Colonic mucosa (tissue), 4 donors: ENCODE data around the gene MINK1. TPM values are rescaled to one million over a fixed set of nuclear protein-coding genes. Genes with fewer than 3 reads are reported as not detected.
"Not testable (repeated sequence)": the region's sequence is repeated elsewhere in the genome, so short reads cannot be mapped to it uniquely, and the experiment has no call there.

Experiments
- DNase-seq: peaks from one replicate; pipeline ENCODE4 v3.0.0-alpha.2; 2020
- H3K27ac ChIP-seq: fragments of 200-600 bp; one replicate; pipeline ENCODE4 v1.8.0; 2021
- H3K27me3 ChIP-seq: fragments of 200-600 bp; one replicate; pipeline ENCODE4 v1.8.0; 2021
- H3K36me3 ChIP-seq: fragments of 200-600 bp; one replicate; pipeline ENCODE4 v1.8.0; 2021
- H3K4me1 ChIP-seq: fragments of 200-600 bp; one replicate; pipeline ENCODE4 v1.8.0; 2021; ENCODE audit warnings: mild to moderate bottlenecking
- H3K4me3 ChIP-seq: fragments of 200-600 bp; one replicate; pipeline ENCODE4 v1.8.0; 2021
- H3K9ac ChIP-seq, 2 donors: one replicate each; pipeline ENCODE4 v1.7.0; 2013; ENCODE audit warnings: control low read depth in 2 of 2, low read depth in 2 of 2, low read length in 2 of 2
- H3K9me3 ChIP-seq: fragments of 200-600 bp; one replicate; pipeline ENCODE4 v1.8.0; 2021
- CTCF ChIP-seq: fragments of 200-600 bp; IDR thresholded peaks from one replicate; pipeline ENCODE4 v1.8.0; 2022; ENCODE audit warnings: antibody characterized with exemption, mild to moderate bottlenecking
- intact Hi-C: fragments of 100-400 bp; cut with DNase I; formaldehyde crosslinking; loops from one replicate; pipeline ENCODE4 v1.14.1; 2022
- total RNA-seq, 2 donors: library from RNA; stranded (reverse); fragmentation: NEBNext Ultra II Directional in 1 of 2; extraction: Animal tissue kit (Norgen Biotek cat#: 25700) in 1 of 2; gene quantifications; one replicate each; pipeline ENCODE4 v1.2.1, GENCODE V29; 2021
- donor health status: healthy.
- donor health status: DM: no; HTN: no; CAD: no.
- donor health status: DM: no; HTN: no; CAD: no.

The MINK1 gene
- total RNA-seq, 2 donors from 2014 or later = 172 to 215 TPM

- intact Hi-C loops = no loop called here
- no peak overlapping the region for H3K27ac ChIP-seq
- H3K4me1 ChIP-seq = peaks cover 11% of the 10 kb centered on the region
- H3K9me3 ChIP-seq = no peaks in the 10 kb centered on the region
- H3K4me3 ChIP-seq = no peak overlapping the region
- H3K36me3 ChIP-seq = no peaks in the 10 kb centered on the region
- no peak for TF ChIP-seq CTCF
- no peak for DNase-seq
- H3K27me3 ChIP-seq = no peaks in the 10 kb centered on the region
- no peak overlapping the region for H3K9ac ChIP-seq
These were observed 23.8 kb downstream of the MINK1 start for GRCh38 chr17:4856937-4857314.

DNA sequence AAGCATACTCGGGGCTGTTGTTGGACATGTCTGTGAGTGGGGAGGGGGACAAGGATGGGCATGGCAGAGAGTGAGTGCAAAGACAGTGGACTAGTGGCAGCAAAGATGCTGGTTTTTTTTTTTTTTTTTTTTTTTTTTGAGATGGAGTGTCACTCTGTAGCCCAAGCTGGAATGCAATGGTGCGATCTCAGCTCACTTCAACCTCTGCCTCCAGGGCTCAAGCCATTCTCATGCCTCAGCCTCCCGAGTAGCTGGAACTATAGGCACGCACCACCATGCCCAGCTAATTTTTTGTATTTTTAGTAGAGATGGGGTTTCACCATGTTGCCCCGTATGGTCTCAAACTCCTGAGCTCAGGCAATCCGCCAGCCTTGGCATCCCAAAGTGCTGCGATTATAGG is 24.2 kb downstream of the MINK1 start:
- H3K27ac ChIP-seq, H3K9me3 ChIP-seq, intact Hi-C loops, H3K4me1 ChIP-seq, H3K4me3 ChIP-seq, H3K27me3 ChIP-seq, DNase-seq, H3K9ac ChIP-seq, H3K36me3 ChIP-seq: not testable (repeated sequence)

- H3K9me3 ChIP-seq = no peaks in the 10 kb centered on the region
- H3K36me3 ChIP-seq = no peaks in the 10 kb centered on the region
- peaks cover 6% of the 10 kb centered on the region for H3K4me1 ChIP-seq
- no peaks in the 10 kb centered on the region for H3K27me3 ChIP-seq
- H3K4me3 ChIP-seq = no peak overlapping the region
- peak overlapping the region; percentile 50 for H3K27ac ChIP-seq
- no peak for DNase-seq
- intact Hi-C loops = no loop called here
- TF ChIP-seq CTCF = no peak
- H3K9ac ChIP-seq = peak overlapping the region in 1 of 2 donors; percentile 6
These were observed 25.1 kb downstream of the MINK1 start for GRCh38 chr17:4858068-4858881.

DNA sequence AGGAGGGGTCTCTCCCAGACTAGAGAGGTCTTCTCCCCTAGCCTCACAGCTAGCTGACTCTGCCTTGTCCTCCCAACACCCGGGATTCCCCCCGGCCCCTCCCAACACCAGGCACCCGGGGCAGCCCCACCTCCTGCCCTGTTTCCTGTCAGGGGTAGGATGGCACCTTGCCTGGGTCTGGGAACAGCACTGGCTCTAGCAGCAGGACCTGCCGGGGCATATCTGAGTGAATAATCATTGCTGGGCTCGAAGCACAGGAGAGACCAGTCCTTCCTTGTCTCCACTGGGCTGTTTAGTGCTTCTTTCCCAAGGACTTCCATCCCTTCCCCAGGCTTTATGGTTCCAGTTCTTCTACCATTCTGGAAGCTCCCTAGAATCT is 25.7 kb downstream of the MINK1 start:
- TF ChIP-seq CTCF = no peak
- Histone ChIP-seq H3K27me3 (no peaks in the 10 kb centered on the region), H3K27ac (peak overlapping the region; percentile 50), H3K36me3 (no peaks in the 10 kb centered on the region), H3K9ac (no peak overlapping the region), H3K4me3 (no peak overlapping the region), H3K9me3 (no peaks in the 10 kb centered on the region), H3K4me1 (peaks cover 6% of the 10 kb centered on the region)
- intact Hi-C loops = no loop called here
- DNase-seq = peak; percentile 35

DNA sequence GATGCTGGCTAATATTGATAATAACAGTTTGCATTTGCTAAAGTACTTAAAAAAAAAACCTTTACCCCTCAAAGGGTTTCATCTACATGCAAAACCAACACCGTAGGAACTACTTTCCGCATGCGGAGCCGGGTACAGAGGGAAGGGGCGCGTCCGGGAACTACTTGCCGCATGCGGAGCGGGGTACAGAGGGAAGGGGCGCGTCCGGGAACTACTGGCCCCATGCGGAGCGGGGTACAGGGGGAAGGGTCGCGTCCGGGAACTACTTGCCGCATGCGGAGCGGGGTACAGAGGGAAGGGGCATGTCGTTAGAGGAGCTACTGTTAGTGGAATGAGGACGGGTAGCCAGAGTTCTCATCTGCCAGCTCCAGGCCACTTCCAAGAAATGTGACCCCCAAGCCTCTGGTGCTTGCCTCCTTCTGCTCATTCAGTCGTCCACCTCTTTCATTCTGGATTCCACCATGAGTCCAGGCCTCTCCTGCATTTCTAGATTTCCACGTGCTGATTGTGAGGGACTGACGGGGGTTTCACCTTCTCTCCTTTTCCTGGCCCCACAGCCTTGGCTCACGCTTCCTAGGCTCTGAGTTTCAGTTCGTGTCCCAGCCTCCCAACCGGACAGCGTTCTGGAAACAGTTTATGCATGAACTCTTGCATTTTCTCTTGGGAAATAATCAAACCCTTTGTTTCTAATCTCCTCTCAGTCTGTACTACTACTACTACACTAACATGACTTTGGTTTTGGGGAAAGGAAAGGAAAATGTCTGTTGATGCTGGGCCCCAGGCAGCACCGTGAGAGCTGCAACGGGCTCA is 26.9 kb downstream of the MINK1 start:
- Histone ChIP-seq H3K36me3 (no peaks in the 10 kb centered on the region), H3K4me3 (no peak overlapping the region), H3K4me1 (peaks cover 6% of the 10 kb centered on the region), H3K9ac (no peak overlapping the region), H3K27ac (no peak overlapping the region), H3K9me3 (no peaks in the 10 kb centered on the region), H3K27me3 (no peaks in the 10 kb centered on the region)
- no peak for DNase-seq
- intact Hi-C loops = no loop called here
- no peak for TF ChIP-seq CTCF

DNA sequence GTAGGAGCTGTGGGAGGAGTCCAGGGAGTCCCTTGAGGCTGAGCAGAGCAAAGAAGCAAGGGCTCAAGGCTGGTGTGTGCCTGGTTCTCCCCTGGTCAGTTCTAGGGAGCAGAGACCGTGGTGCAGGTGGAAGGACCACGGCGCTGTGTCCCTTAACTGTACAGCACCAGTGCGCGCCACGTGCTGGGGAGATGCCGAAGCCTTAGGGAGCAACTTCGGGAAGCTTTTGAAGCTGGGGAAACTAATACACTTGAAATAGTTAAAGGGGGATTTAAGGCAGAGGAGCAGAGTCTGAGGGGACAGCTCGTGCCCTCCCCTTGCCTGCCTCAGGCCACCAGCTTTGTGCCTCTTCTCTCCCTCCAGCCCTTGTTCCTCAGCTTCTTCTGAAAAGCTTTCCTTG is 27.5 kb downstream of the MINK1 start:
- no peaks in the 10 kb centered on the region for H3K36me3 ChIP-seq
- no peak overlapping the region for H3K4me3 ChIP-seq
- peaks cover 6% of the 10 kb centered on the region for H3K4me1 ChIP-seq

More for the DNA sequence above, 27.5 kb downstream of the MINK1 start:
- no peak for TF ChIP-seq CTCF
- no peak overlapping the region for H3K9ac ChIP-seq
- H3K27me3 ChIP-seq = no peaks in the 10 kb centered on the region
- intact Hi-C loops = no loop called here
- H3K9me3 ChIP-seq = no peaks in the 10 kb centered on the region
- H3K27ac ChIP-seq = no peak overlapping the region
- no peak for DNase-seq
